ENCODE measurements around the gene CENPA.

Gene CENPA

GRCh38 chr2:26768759-26769088 lies 17.1 kb upstream of the CENPA start:
- FAIRE-seq: no peak
- DNase-seq (ENCODE audit: insufficient read length, low spot score): no peak
- TF ChIP-seq POLR2A (IDR thresholded peaks at IDR 0.05; ENCODE audit: low read depth, low read length): no peak

GRCh38 chr2:26769089-26769761 lies 16.6 kb upstream of the CENPA start:
- FAIRE-seq (no peak), DNase-seq (ENCODE audit: insufficient read length, low spot score) (peak; percentile 82)
- TF ChIP-seq POLR2A (IDR thresholded peaks at IDR 0.05; ENCODE audit: low read depth, low read length): no peak

DNA sequence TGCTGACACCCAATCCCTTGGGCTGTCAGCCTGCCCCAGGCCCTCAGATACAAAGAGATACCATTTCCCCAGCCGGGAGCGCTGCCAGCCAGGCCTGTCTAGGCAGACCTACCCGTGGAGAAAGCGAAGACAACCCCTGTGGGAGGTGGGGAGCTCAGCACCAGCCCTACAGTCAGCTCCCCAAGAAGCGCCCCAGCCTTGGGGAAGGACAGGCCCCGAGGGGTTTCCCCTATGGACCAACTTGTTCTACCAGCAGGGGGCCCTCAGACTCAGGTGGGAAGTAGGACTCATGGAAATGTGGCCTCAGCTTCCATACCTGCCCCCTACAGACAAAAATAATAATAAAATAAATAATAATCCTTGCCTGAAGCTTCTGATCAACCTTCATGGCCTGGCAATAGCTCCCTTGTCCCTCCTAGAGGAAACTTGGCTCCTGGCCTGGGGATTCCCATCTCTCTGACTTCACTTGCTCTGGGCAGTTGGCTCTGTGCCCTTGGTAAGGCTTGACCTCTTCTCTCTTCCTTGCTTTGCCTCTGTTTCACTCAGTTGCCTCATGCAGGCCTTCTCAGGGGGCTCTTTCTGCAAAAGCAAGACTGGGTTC lies 14.8 kb upstream of the CENPA start:
- DNase-seq (ENCODE audit: insufficient read length, low spot score) (no peak), FAIRE-seq (no peak)
- no peak for TF ChIP-seq POLR2A (IDR thresholded peaks at IDR 0.05; ENCODE audit: low read depth, low read length)

GRCh38 chr2:26772064-26773001 lies 13.5 kb upstream of the CENPA start:
- TF ChIP-seq POLR2A (IDR thresholded peaks at IDR 0.05; ENCODE audit: low read depth, low read length): no peak
- DNase-seq (ENCODE audit: insufficient read length, low spot score) (no peak), FAIRE-seq (no peak)

GRCh38 chr2:26776195-26776800 lies 9.6 kb upstream of the CENPA start:
- FAIRE-seq (no peak), DNase-seq (ENCODE audit: insufficient read length, low spot score) (no peak)
- no peak for TF ChIP-seq POLR2A (IDR thresholded peaks at IDR 0.05; ENCODE audit: low read depth, low read length)

DNA sequence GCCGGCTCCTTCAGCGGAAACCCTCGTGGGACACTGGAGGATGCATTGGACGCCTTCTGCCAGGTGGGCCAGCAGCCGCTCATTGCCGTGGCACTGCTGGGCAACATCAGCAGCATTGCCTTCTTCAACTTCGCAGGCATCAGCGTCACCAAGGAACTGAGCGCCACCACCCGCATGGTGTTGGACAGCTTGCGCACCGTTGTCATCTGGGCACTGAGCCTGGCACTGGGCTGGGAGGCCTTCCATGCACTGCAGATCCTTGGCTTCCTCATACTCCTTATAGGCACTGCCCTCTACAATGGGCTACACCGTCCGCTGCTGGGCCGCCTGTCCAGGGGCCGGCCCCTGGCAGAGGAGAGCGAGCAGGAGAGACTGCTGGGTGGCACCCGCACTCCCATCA lies 7.8 kb upstream of the CENPA start:
- no peak for DNase-seq (ENCODE audit: insufficient read length, low spot score)
- no peak for FAIRE-seq
- TF ChIP-seq POLR2A (IDR thresholded peaks at IDR 0.05; ENCODE audit: low read depth, low read length): no peak

DNA sequence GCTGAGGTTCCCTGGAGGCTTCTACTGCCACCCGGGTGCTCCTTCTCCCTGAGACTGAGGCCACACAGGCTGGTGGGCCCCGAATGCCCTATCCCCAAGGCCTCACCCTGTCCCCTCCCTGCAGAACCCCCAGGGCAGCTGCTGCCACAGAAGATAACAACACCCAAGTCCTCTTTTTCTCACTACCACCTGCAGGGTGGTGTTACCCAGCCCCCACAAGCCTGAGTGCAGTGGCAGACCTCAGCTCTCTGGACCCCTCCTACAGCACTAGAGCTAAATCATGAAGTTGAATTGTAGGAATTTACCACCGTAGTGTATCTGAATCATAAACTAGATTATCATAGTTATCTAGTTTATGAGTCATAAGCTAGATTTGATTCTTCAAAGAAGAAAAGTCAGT lies 7.3 kb upstream of the CENPA start:
- FAIRE-seq: no peak
- TF ChIP-seq POLR2A (IDR thresholded peaks at IDR 0.05; ENCODE audit: low read depth, low read length): no peak
- no peak for DNase-seq (ENCODE audit: insufficient read length, low spot score)

GRCh38 chr2:26780203-26780760 lies 5.6 kb upstream of the CENPA start:
- FAIRE-seq (no peak), DNase-seq (ENCODE audit: insufficient read length, low spot score) (no peak)
- no peak for TF ChIP-seq POLR2A (IDR thresholded peaks at IDR 0.05; ENCODE audit: low read depth, low read length)

DNA sequence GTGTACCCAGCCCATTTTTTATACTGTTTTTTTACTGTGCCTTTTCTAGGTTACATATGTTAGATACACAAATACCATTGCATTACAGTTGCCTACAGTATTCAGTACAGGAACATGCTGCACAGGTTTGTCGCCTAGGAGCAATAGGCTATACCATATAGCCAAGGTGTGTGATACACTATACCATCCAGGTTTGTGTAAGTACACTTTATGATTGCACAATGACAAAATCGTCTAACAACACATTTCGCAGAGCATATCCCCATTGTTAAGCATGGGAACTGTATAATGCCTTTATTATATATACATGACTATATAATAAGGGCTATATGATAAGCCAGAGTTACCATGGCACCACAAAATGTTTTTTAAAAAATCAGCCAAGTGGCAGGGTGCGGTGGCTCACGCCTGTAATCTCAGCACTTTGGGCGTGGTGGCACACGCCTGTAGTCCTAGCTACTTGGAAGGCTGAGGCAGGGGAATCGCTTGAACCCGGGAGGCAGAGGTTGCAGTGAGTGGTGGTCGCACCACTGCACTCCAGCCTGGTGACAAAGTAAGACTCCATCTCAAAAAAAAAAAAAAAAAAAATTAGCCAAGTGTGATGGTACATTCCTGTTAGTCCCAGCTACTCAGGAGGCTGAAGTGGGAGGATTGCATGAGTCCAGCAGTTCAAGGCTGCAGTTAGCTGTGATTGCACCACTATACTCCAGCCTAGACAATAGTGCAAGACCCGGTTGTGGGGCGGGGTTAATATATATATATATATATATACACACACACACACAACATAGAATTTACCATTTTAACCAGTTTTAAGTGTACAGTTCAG lies 2.8 kb upstream of the CENPA start:
- TF ChIP-seq POLR2A (IDR thresholded peaks at IDR 0.05; ENCODE audit: low read depth, low read length): no peak
- DNase-seq (ENCODE audit: insufficient read length, low spot score): no peak
- no peak for FAIRE-seq

- no peak for TF ChIP-seq POLR2A (IDR thresholded peaks at IDR 0.05; ENCODE audit: low read depth, low read length)
- DNase-seq (ENCODE audit: insufficient read length, low spot score) (no peak), FAIRE-seq (no peak)
Observed at GRCh38 chr2:26784570-26785234, 1.2 kb upstream of the CENPA start.

- FAIRE-seq (no peak), DNase-seq (ENCODE audit: insufficient read length, low spot score) (no peak)
- no peak for TF ChIP-seq POLR2A (IDR thresholded peaks at IDR 0.05; ENCODE audit: low read depth, low read length)
Observed at GRCh38 chr2:26786207-26787028, 562 bp downstream of the CENPA start.

GRCh38 chr2:26792720-26793119 lies 6.9 kb downstream of the CENPA start:
- FAIRE-seq (no peak), DNase-seq (ENCODE audit: insufficient read length, low spot score) (no peak)
- no peak for TF ChIP-seq POLR2A (IDR thresholded peaks at IDR 0.05; ENCODE audit: low read depth, low read length)

All from H54 (cell line).